Fibroblast of pulmonary artery (primary cell): Measurements from ENCODE around the gene RASA4B.

ENCODE experiments used
- DNase-seq: peaks from one replicate; pipeline ENCODE4 v3.0.0-alpha.2; 2010; ENCODE audit warnings: low read depth
- H3K4me3 ChIP-seq: replicated peaks from 2 replicates; pipeline ENCODE4 v1.5.1; 2011; ENCODE audit warnings: low read depth, mild to moderate bottlenecking, control low read depth, low read length, moderate library complexity
- TF ChIP-seq, protein P1 (sequence below): IDR thresholded peaks from 2 replicates; pipeline ENCODE4 v1.5.1; 2011; ENCODE audit warnings: mild to moderate bottlenecking, control low read depth, low read length, inconsistent platforms; ENCODE audit errors: missing control alignments

Gene RASA4B

DNA sequence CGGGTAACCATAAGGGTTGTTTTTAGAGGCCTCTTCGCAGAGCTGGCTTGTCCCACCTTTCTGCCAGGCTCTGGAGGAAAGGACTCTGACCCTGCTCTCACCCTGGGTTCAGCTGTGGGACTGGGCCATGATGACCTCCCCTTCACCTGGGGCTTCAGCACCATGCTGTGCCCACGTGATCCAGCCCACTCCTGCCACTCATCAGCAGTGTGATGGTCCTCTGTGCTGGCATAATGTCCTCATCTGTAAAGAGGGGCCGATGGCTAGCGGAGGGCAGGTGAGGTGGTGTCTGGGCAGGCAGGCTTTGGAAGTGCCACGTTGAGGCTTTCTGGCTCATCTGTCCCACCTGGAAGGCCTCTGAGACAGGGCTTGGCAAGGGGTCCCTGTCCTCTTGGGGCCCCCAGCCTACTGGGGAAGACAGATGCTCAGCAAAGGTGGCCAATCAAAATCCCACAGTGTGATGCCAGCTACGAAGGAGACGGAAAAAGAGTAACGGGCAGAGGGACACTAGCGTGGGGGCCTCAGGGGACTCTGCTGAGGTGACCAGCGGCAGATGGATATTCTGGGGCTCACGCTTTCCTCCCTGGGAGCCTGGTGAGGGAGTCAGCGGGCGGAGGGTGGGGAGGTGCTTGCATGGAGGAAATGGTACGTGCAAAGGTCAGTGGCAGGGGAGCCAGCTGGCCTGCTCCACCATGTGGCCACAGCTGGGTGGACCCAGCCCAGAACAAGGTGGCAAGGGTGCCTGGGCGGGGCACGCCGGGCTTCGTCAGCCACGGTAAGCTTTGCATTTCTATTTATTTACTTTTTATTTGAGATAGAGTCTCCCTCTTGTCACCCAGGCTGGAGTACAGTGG is 47.4 kb downstream of the RASA4B start:
- no peak overlapping the region for H3K4me3 ChIP-seq
- no peak for DNase-seq
- TF ChIP-seq, protein P1, sequence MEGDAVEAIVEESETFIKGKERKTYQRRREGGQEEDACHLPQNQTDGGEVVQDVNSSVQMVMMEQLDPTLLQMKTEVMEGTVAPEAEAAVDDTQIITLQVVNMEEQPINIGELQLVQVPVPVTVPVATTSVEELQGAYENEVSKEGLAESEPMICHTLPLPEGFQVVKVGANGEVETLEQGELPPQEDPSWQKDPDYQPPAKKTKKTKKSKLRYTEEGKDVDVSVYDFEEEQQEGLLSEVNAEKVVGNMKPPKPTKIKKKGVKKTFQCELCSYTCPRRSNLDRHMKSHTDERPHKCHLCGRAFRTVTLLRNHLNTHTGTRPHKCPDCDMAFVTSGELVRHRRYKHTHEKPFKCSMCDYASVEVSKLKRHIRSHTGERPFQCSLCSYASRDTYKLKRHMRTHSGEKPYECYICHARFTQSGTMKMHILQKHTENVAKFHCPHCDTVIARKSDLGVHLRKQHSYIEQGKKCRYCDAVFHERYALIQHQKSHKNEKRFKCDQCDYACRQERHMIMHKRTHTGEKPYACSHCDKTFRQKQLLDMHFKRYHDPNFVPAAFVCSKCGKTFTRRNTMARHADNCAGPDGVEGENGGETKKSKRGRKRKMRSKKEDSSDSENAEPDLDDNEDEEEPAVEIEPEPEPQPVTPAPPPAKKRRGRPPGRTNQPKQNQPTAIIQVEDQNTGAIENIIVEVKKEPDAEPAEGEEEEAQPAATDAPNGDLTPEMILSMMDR: no peak

DNA sequence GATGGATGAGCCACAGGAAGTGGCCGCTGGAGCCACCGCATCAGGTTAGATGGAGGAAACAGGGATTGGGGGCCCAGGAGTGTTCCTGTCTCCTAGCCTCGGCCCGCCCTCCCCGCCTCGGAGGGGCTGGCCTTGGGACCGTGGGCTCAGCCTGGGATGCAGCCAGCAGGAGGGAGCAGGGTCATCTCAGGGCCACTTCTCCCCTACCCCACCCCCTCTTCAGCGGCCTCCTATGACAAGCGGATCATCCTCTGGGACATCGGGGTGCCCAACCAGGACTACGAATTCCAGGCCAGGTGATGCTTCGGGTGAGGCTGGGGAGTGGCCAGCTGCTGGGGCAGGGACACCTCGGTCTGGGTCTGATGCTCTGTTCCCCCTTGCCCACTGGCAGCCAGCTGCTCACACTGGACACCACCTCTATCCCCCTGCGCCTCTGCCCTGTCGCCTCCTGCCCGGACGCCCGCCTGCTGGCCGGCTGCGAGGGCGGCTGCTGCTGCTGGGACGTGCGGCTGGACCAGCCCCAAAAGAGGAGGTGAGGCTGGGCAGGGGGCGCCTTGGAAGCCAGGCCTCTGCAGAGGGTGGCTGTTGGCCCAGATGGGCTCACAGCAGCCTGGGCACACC is 48.1 kb downstream of the RASA4B start:
- no peak for DNase-seq
- TF ChIP-seq, protein P1: no peak
- H3K4me3 ChIP-seq: no peak overlapping the region

DNA sequence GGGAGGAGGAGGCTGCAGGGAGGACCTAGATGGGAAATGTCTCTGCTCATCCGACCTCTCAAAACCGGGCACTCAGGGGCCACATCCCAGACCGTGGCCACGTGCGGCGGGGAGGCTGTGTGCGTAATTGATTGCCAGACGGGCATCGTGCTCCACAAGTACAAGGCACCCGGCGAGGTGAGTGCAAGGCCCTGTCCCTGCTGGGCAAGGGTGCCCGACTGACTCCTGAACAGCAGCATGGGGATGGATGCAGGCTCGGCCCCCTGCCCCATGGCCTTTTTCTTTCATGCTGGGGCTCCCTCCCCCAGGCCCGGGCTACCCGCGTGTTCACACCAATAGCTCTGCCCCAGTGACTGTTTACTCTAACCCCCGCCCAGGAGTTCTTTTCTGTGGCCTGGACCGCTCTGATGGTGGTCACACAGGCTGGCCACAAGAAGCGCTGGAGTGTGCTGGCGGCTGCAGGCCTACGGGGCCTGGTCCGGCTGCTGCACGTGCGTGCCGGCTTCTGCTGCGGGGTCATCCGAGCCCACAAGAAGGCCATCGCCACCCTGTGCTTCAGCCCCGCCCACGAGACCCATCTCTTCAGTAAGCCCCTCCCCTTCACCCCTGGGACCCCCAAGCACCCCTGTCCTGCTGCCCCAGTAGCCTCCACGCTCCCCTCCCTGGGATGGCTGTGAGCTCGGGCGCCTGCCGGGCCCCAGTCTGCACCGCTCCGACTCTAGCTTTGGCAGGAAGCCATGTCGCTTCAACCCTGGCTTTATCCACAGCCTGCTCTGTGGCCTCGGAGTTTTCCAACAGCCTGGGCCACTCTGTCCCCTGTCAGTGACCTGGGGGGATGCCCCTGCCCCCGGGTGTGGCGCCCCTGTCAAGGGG is 48.9 kb downstream of the RASA4B start:
- no peak overlapping the region for H3K4me3 ChIP-seq
- no peak for DNase-seq
- TF ChIP-seq, protein P1: no peak

DNA sequence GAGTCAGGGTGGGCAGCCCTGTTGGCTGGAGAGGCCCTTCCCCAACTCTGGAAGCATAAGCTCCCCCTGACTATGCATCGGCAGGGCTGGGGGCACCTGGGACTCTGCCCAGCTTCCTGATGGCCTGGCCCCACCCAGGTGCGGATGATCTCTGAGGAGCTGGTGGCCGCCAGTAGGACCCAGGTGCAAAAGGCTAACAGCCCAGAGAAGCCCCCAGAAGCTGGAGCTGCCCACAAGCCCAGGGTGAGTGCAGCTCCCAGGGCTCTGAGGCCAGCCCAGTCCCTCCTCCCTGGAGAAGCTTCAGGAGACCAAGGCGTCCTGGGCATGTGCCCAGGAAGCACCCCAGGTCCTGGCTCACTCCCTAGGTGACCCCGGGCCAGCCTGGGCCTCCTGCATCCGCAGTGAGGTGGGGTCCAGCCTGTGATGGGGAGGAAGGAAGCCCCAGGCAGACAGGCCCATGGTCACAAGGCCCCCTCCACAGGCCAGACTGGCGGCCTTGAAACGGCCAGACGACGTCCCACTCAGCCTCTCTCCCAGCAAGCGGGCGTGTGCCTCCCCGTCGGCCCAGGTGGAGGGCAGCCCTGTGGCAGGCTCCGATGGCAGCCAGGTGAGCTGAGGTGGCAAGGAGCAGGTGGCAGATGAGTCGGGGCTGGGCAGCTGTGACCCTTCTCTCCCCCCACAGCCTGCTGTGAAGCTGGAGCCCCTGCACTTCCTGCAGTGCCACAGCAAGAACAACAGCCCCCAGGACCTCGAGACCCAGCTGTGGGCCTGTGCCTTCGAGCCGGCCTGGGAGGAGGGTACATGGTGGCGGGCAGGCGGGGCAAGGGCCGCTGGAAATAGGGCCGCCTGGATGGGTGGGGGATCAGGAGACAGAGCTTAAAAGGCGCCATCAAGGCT is 49.7 kb downstream of the RASA4B start:
- no peak overlapping the region for H3K4me3 ChIP-seq
- DNase-seq: no peak
- TF ChIP-seq, protein P1: no peak

DNA sequence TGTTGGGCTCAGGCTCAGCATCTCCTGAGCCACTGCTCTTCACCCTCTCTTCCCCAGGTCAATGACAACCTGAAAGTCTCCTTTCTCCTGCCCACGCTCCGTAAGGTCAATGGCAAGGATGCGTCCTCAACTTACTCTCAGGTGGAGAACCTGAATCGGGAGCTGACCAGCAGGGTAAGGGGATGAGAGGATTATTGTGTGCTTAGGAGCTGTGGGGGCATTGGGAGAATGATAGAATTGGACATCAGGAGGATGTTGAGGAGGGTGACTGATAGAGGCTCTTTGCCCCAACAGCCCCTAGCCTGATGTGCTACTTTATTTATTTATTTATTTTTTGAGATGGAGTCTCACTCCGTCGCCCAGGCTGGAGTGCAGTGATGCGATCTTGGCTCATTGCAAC is 51.5 kb downstream of the RASA4B start:
- no peak for DNase-seq
- TF ChIP-seq, protein P1: no peak
- H3K4me3 ChIP-seq: peak overlapping the region; percentile 100
